HEK293 (cell line): ENCODE data around the gene FMN1.

Experiments used
- HOXA7 ChIP-seq: sonication (generic); formaldehyde crosslinking; IDR thresholded peaks from 2 replicates; pipeline ENCODE4 v1.8.1; 2022; ENCODE audit warnings: missing genetic modification reagents, borderline replicate concordance
- MEIS1 ChIP-seq: sonication (generic); formaldehyde crosslinking; IDR thresholded peaks from 2 replicates; pipeline ENCODE4 v1.8.1; 2022; ENCODE audit warnings: missing genetic modification reagents, mild to moderate bottlenecking, borderline replicate concordance
- MZF1 ChIP-seq: fragments of 450-650 bp; formaldehyde crosslinking; IDR thresholded peaks from 2 replicates; pipeline ENCODE4 v1.5.1; 2017; ENCODE audit warnings: missing biosample characterization, missing genetic modification characterization, borderline replicate concordance
- YY1 ChIP-seq: fragments of 450-650 bp; formaldehyde crosslinking; IDR thresholded peaks from 2 replicates; pipeline ENCODE4 v1.5.1; 2018; ENCODE audit warnings: missing biosample characterization, missing genetic modification characterization
- ZBTB10 ChIP-seq: fragments of 450-650 bp; formaldehyde crosslinking; IDR thresholded peaks from 2 replicates; pipeline ENCODE4 v1.5.1; 2016; ENCODE audit warnings: missing biosample characterization, missing genetic modification characterization
- ZBTB11 ChIP-seq: fragments of 450-650 bp; formaldehyde crosslinking; conservative IDR thresholded peaks from 2 replicates; pipeline ENCODE4 v1.5.1; 2016; ENCODE audit warnings: low read depth, missing biosample characterization, missing genetic modification characterization
- ZNF398 ChIP-seq: fragments of 450-650 bp; formaldehyde crosslinking; IDR thresholded peaks from 2 replicates; pipeline ENCODE4 v1.5.1; 2017; ENCODE audit warnings: missing biosample characterization, missing genetic modification characterization
- ZNF645 ChIP-seq: fragments of 450-650 bp; formaldehyde crosslinking; IDR thresholded peaks from 2 replicates; pipeline ENCODE4; 2016; ENCODE audit warnings: missing biosample characterization, missing genetic modification characterization
- ZNF785 ChIP-seq: fragments of 450-650 bp; formaldehyde crosslinking; IDR thresholded peaks from 2 replicates; pipeline ENCODE4 v1.5.1; 2016; ENCODE audit warnings: missing biosample characterization, missing genetic modification characterization

GRCh38 chr15:33146051-33146450, 48.5 kb downstream of the FMN1 start:
- TF ChIP-seq HOXA7 (CRISPR knock-in tag) (no peak), YY1 (tag by site-specific recombination) (no peak), ZNF645 (no peak), ZBTB10 (tag by site-specific recombination) (no peak), MEIS1 (CRISPR knock-in tag) (no peak), ZNF785 (tag by site-specific recombination) (no peak), MZF1 (tag by site-specific recombination) (no peak), ZNF398 (tag by site-specific recombination) (no peak), ZBTB11 (tag by site-specific recombination) (no peak)
